RWPE1 (cell line): ENCODE data around the gene HPS1.

Experiments
- CTCF ChIA-PET: fragments of 350-600 bp; sonication (Branson Sonifier 250); formaldehyde crosslinking; extraction: SDS; loops from one replicate; lab custom pipeline; 2021; lab: Yijun Ruan, JAX
- POLR2A ChIA-PET: fragments of 400-600 bp; formaldehyde crosslinking; extraction: SDS; loops from one replicate; lab custom pipeline; 2020; ENCODE audit warnings: antibody characterized with exemption; ENCODE audit not compliant: low non-redundant PET; lab: Yijun Ruan, JAX
- DNase-seq: peaks from one replicate; pipeline ENCODE4 v3.0.0; 2012; ENCODE audit warnings: low spot score
- H3K27ac ChIP-seq: fragments of 450-650 bp; 2 replicates; pipeline ENCODE4 v1.5.1; 2017
- TF ChIP-seq, protein P1 (sequence below): fragments of 450-650 bp; conservative IDR thresholded peaks from 2 replicates; pipeline ENCODE4 v1.5.1; 2017; ENCODE audit warnings: low read depth, mild to moderate bottlenecking

HPS1 gene

DNA sequence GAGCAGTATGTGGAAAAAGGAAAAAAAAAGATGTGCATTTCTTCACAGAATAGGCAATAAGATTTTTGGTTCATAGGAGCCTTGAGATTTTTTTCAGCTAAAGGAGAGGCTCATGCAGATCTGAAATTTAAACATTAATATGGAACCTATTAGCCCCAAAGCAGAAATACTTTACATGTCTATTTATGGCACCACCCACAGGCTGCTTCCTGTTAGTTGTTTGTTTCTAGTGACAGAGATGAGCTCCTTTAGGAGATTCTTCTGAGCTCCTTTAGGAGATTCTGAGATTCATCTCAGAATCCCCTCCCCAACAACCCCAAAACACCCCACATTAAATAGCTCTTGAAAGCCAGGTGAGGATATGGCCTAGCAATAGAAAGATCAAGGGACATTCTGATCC lies 27.9 kb upstream of the HPS1 start:
- TF ChIP-seq, protein P1, sequence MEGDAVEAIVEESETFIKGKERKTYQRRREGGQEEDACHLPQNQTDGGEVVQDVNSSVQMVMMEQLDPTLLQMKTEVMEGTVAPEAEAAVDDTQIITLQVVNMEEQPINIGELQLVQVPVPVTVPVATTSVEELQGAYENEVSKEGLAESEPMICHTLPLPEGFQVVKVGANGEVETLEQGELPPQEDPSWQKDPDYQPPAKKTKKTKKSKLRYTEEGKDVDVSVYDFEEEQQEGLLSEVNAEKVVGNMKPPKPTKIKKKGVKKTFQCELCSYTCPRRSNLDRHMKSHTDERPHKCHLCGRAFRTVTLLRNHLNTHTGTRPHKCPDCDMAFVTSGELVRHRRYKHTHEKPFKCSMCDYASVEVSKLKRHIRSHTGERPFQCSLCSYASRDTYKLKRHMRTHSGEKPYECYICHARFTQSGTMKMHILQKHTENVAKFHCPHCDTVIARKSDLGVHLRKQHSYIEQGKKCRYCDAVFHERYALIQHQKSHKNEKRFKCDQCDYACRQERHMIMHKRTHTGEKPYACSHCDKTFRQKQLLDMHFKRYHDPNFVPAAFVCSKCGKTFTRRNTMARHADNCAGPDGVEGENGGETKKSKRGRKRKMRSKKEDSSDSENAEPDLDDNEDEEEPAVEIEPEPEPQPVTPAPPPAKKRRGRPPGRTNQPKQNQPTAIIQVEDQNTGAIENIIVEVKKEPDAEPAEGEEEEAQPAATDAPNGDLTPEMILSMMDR, result no peak
- DNase-seq, result no peak
- ChIA-PET POLR2A (no interaction called here), CTCF (interaction anchor here (0.7 kb wide), 1 partner anchor 76 kb away, joined by 3 read pairs; no protein-coding TSS in a partner anchor)
- H3K27ac ChIP-seq, result no peak overlapping the region

DNA sequence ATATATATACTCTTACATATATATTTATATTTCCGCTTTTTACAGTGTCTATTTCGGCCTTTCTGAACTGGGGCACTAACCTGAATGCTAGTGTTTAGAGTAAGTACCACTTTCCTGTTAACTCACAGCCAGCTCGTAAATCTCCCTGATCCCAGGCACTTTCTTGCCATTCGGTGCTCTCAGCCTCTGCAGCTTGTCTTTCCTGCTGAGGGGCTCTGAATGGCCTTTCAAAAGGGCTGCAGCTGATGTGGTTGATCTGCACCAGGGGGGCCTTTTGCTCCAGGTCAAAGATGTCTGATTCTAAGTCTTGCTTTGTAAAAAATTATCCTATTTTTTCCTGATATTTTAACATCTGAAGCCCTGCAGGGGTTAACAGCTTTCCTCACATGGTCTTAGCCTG lies 25.5 kb upstream of the HPS1 start:
- H3K27ac ChIP-seq, result no peak overlapping the region
- ChIA-PET POLR2A (interaction anchor here (0.6 kb wide), 1 partner anchor 156 kb away, joined by 3 read pairs; no protein-coding TSS in a partner anchor), CTCF (no interaction called here)
- DNase-seq, result no peak
- TF ChIP-seq, protein P1, result no peak

GRCh38 chr10:98470850-98471249 lies 24.1 kb upstream of the HPS1 start:
- DNase-seq, result no peak
- H3K27ac ChIP-seq, result no peak overlapping the region
- CTCF ChIA-PET, result no interaction called here
- TF ChIP-seq, protein P1, result no peak
- POLR2A ChIA-PET, result no interaction called here

DNA sequence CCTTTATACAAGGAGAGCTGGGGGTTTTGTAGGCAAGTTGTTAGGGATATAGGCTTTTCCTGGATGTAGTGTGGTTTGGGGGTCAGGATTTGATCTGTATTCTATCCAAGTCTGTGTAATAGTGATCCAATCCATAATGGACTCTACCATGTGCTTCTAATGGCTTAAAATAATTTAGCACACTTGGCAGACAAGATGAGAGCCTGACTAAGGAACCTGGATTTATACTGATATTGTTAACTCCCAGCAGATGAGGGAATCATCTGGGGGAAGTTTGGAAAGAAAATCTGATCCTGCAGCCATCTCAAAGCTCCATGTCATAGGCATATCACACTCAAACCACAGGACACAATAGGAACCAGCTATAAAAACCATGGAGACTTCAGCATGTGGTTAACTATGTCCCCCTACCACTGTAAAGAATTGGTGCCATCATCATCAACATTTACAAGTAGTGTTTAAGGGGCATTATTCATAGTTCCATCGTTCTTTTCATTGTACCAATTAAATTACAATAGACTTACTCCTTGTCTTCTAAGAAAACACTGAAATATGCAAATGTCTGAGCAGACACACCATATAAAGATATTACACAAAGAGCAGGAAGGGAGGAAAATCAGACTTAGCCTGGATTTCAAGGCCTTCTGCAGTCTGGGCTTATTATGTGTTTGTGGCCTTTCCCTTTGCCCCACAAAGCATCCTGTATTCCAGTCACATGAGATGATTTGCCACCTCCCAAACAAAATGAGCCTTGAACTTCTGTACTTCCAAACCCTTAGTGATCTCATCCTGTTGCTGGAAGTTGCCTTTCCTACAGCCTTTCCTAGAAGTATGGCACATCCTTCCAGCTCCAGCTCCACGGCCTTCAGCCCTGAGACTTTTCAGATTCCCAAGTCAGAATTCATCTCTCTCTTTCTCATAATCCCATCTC lies 22.5 kb upstream of the HPS1 start:
- POLR2A ChIA-PET, result no interaction called here
- TF ChIP-seq, protein P1, result no peak
- no peak for DNase-seq
- no peak overlapping the region for H3K27ac ChIP-seq
- CTCF ChIA-PET, result no interaction called here

DNA sequence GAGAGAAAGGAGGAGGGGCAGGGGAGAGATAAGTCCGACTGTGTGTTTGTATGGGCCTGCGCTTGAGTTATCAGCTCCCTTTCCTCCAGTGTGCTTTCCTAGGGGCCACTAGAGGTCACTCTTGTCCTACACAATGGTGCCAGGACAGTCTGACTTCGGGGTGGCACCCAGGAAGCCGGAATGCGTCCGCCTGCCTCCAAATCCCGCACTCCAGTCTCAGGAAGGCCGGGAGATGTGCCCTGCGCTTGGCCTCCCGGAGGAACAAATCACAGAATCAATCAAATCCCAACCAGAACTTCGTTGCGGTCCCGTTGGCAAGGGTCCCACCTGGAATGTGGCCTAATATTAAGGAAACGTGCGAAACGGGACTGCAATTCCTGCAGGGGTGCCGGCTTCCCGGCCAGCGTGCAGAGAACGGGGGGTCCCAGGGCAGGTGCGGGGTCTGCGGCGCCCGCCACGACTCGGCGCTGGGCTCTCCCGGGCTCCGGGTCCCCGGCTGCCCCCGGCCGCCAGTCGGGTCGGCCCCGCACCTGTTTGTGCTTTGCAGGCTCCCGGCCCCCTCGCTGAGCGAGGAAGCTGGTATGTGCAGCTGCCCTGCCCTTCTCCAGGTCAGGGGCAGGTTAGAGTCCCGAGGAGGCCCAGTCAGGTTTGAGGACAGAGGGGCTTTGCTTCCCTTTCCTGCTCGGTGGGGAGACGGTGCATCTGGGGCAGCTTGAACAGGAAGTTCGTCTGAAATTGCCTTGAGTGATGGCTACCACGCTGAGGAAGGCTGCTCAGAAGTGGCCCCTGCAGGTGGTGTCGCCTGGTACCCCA lies 21.0 kb upstream of the HPS1 start:
- TF ChIP-seq, protein P1, result peak; percentile 79
- POLR2A ChIA-PET, result interaction anchor here (0.6 kb wide), 1 partner anchor 22 kb away, joined by 3 read pairs; no protein-coding TSS in a partner anchor
- CTCF ChIA-PET, result interaction anchor here (0.5 to 2.3 kb wide), 31 partner anchors 11 to 1419 kb away, joined by 3 to 12 read pairs (median 3); no protein-coding TSS in a partner anchor
- peak; percentile 91 for DNase-seq
- no peak overlapping the region for H3K27ac ChIP-seq
